GM12801 (cell line): Measurements from ENCODE around the gene AGPAT4.

Experiments used
- CTCF ChIP-seq: IDR thresholded peaks from one replicate; pipeline ENCODE4 v1.5.1; 2011; ENCODE audit warnings: control low read depth; ENCODE audit not compliant: insufficient read length; ENCODE audit errors: extremely low read depth

The AGPAT4 gene

GRCh38 chr6:161228921-161229591, 44.8 kb downstream of the AGPAT4 start:
- no peak for TF ChIP-seq CTCF

GRCh38 chr6:161228096-161228495, 45.8 kb downstream of the AGPAT4 start:
- no peak for TF ChIP-seq CTCF

GRCh38 chr6:161227004-161227960, 46.6 kb downstream of the AGPAT4 start:
- no peak for TF ChIP-seq CTCF

- TF ChIP-seq CTCF, result no peak
Measured at GRCh38 chr6:161226009-161226964, 47.6 kb downstream of the AGPAT4 start.

- TF ChIP-seq CTCF, result no peak
Measured at GRCh38 chr6:161225681-161226008, 48.2 kb downstream of the AGPAT4 start.

- TF ChIP-seq CTCF, result no peak
Measured at GRCh38 chr6:161223646-161224045, 50.2 kb downstream of the AGPAT4 start.

GRCh38 chr6:161222706-161223234, 51.1 kb downstream of the AGPAT4 start:
- TF ChIP-seq CTCF, result no peak
